Lower lobe of right lung (tissue), 2 donors: ENCODE data around the gene PPFIA1. TPM values are rescaled to one million over a fixed set of nuclear protein-coding genes. Genes with fewer than 3 reads are reported as not detected.

Experiments
- ATAC-seq, 2 donors: fragments of 200-7000 bp; cut with Tn5 transposase; one replicate each; pipeline ENCODE4 v1.9.1; 2020 to 2022; ENCODE audit warnings: mild to moderate bottlenecking in 2 of 2, moderate library complexity in 2 of 2
- DNase-seq: peaks from one replicate; pipeline ENCODE4 v3.0.0-alpha.2; 2020
- H3K27ac ChIP-seq: fragments of 200-600 bp; one replicate; pipeline ENCODE4 v1.8.0; 2022
- H3K27me3 ChIP-seq: fragments of 200-600 bp; one replicate; pipeline ENCODE4 v1.8.0; 2022; ENCODE audit warnings: low read depth
- H3K36me3 ChIP-seq: fragments of 200-600 bp; one replicate; pipeline ENCODE4 v1.8.0; 2022; ENCODE audit warnings: mild to moderate bottlenecking
- H3K4me1 ChIP-seq: fragments of 200-600 bp; one replicate; pipeline ENCODE4 v1.8.0; 2022
- H3K4me3 ChIP-seq: fragments of 200-600 bp; one replicate; pipeline ENCODE4 v1.8.0; 2022; ENCODE audit warnings: mild to moderate bottlenecking
- H3K9me3 ChIP-seq: fragments of 200-600 bp; one replicate; pipeline ENCODE4 v1.8.0; 2022
- intact Hi-C: fragments of 100-400 bp; cut with DNase I; formaldehyde crosslinking; loops from one replicate; pipeline ENCODE4 v1.11.0; 2022
- microRNA-seq: library from miRNA; unstranded; fragments of <30 nt; microRNA quantifications from one replicate; pipeline ENCODE4 v1.2.0, GENCODE V29; 2020; ENCODE audit warnings: borderline number of aligned reads
- total RNA-seq: library from RNA; stranded (reverse); fragmentation: NEBNext Ultra II Directional; extraction: Animal tissue kit (Norgen Biotek cat#: 25700); gene quantifications from one replicate; pipeline ENCODE4 v1.2.1, GENCODE V29; 2021
- TF ChIP-seq, protein P1 (sequence below): fragments of 200-600 bp; IDR thresholded peaks from one replicate; pipeline ENCODE4 v1.8.0; 2022; ENCODE audit warnings: antibody characterized with exemption, mild to moderate bottlenecking
- donor health status: DM: no; HTN: yes; CAD: no; lungs with severe emphysema.

PPFIA1 gene
- total RNA-seq, 1 donor from 2014 or later, result 81.0 TPM

DNA sequence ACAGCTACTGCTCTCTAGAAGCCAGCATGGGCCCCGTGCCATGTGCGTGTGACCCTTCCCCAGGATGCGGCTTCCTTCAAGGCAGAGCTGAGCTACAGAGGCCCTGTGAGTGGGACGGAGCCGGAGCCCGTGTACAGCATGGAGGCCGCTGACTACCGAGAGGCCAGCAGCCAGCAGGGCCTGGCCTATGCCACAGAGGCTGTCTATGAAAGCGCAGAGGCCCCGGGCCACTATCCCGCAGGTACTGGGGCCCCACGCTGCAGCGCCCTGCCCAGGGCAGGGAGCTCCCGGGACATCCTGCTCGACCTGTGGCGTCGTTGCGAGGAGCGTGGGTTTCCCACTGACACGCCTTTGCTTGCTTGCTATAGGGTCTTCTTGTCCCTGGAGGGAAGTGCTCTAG is 162.5 kb downstream of the PPFIA1 start:
- no peak for ATAC-seq
- Histone ChIP-seq H3K27me3 (no peaks in the 10 kb centered on the region), H3K4me3 (no peak overlapping the region), H3K4me1 (no peaks in the 10 kb centered on the region), H3K36me3 (peaks cover 88% of the 10 kb centered on the region), H3K27ac (no peak overlapping the region), H3K9me3 (no peaks in the 10 kb centered on the region)
- DNase-seq, result no peak
- TF ChIP-seq, protein P1, sequence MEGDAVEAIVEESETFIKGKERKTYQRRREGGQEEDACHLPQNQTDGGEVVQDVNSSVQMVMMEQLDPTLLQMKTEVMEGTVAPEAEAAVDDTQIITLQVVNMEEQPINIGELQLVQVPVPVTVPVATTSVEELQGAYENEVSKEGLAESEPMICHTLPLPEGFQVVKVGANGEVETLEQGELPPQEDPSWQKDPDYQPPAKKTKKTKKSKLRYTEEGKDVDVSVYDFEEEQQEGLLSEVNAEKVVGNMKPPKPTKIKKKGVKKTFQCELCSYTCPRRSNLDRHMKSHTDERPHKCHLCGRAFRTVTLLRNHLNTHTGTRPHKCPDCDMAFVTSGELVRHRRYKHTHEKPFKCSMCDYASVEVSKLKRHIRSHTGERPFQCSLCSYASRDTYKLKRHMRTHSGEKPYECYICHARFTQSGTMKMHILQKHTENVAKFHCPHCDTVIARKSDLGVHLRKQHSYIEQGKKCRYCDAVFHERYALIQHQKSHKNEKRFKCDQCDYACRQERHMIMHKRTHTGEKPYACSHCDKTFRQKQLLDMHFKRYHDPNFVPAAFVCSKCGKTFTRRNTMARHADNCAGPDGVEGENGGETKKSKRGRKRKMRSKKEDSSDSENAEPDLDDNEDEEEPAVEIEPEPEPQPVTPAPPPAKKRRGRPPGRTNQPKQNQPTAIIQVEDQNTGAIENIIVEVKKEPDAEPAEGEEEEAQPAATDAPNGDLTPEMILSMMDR, result no peak
- intact Hi-C loops, result no loop called here

DNA sequence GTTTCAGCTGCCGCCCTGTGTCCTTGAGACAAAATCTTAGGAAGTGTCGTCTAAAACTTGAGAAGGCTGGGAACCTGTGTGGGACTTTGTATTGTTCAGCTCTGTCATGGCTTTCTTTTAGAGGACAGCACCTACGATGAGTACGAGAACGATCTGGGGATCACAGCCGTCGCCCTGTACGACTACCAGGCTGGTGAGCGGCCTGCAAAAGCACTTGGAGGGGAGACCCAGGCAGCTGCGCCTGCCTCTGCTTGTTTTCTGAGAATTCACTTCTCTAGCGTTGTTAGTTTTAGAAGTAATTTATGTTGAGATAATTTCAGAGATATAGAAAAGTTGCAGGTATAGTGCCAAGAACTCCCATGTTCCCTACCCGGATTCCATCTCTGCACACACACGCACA is 163.0 kb downstream of the PPFIA1 start:
- Histone ChIP-seq H3K27ac (no peak overlapping the region), H3K27me3 (no peaks in the 10 kb centered on the region), H3K9me3 (no peaks in the 10 kb centered on the region), H3K4me1 (no peaks in the 10 kb centered on the region), H3K4me3 (no peak overlapping the region), H3K36me3 (peaks cover 83% of the 10 kb centered on the region)
- TF ChIP-seq, protein P1, result no peak
- no peak for ATAC-seq
- intact Hi-C loops, result no loop called here
- DNase-seq, result no peak

Small RNA genes within 50 kb of the gene (microRNA-seq; reads per million reads assigned to microRNA genes)
- 4.0 reads per million for gene MIR548K

Other genes with a start within 250 kb of the PPFIA1 start
- 9.0 TPM for gene ANO1, start 192.4 kb upstream of the PPFIA1 start, total RNA-seq
- gene FADD, start 67.4 kb upstream of the PPFIA1 start, total RNA-seq, result 23.0 TPM
- gene CTTN, start 127.8 kb downstream of the PPFIA1 start, total RNA-seq, result 145 TPM